SKM-1 treated with dmso at 0.1 percent for 144 hours (cell line): ENCODE results near the gene IFI27L1.

Experiments used
- DNase-seq: peaks from one replicate; lab custom pipeline; 2025; ENCODE audit not compliant: unreplicated experiment; lab: John Stamatoyannopoulos, UW

IFI27L1 gene

GRCh38 chr14:94113490-94113889 is 32.4 kb downstream of the IFI27L1 start:
- DNase-seq, result no peak

- DNase-seq, result no peak
Observed at GRCh38 chr14:94113908-94114588, 32.9 kb downstream of the IFI27L1 start.

GRCh38 chr14:94114589-94115057 is 33.5 kb downstream of the IFI27L1 start:
- DNase-seq, result no peak

GRCh38 chr14:94115058-94115591 is 34.0 kb downstream of the IFI27L1 start:
- no peak for DNase-seq

- no peak for DNase-seq
Observed at GRCh38 chr14:94115631-94116030, 34.5 kb downstream of the IFI27L1 start.

GRCh38 chr14:94116701-94117100 is 35.6 kb downstream of the IFI27L1 start:
- DNase-seq, result no peak

GRCh38 chr14:94117856-94118255 is 36.7 kb downstream of the IFI27L1 start:
- no peak for DNase-seq

- DNase-seq, result no peak
Observed at GRCh38 chr14:94119071-94119470, 38.0 kb downstream of the IFI27L1 start.

- no peak for DNase-seq
Observed at GRCh38 chr14:94120667-94121340, 39.7 kb downstream of the IFI27L1 start.

- DNase-seq, result no peak
Observed at GRCh38 chr14:94121485-94121884, 40.4 kb downstream of the IFI27L1 start.

GRCh38 chr14:94122438-94122837 is 41.3 kb downstream of the IFI27L1 start:
- DNase-seq, result no peak

GRCh38 chr14:94123296-94123695 is 42.2 kb downstream of the IFI27L1 start:
- DNase-seq, result no peak

GRCh38 chr14:94123868-94124267 is 42.8 kb downstream of the IFI27L1 start:
- no peak for DNase-seq

GRCh38 chr14:94124582-94125377 is 43.7 kb downstream of the IFI27L1 start:
- DNase-seq, result no peak

GRCh38 chr14:94125659-94126418 is 44.7 kb downstream of the IFI27L1 start:
- no peak for DNase-seq

- no peak for DNase-seq
Observed at GRCh38 chr14:94126419-94126677, 45.2 kb downstream of the IFI27L1 start.

- no peak for DNase-seq
Observed at GRCh38 chr14:94126800-94127199, 45.7 kb downstream of the IFI27L1 start.

GRCh38 chr14:94127330-94127729 is 46.2 kb downstream of the IFI27L1 start:
- DNase-seq, result no peak

GRCh38 chr14:94128216-94128839 is 47.2 kb downstream of the IFI27L1 start:
- no peak for DNase-seq

- peak; percentile 34 for DNase-seq
Observed at GRCh38 chr14:94129111-94129757, 48.1 kb downstream of the IFI27L1 start, which contains the start of gene IFI27L2. Gene IFI27L2 (minus strand): TSS chr14:94129604. CDS start chr14:94129564, 40 bp downstream.
